ENCODE data around the gene LENEP. TPM values are rescaled to one million over a fixed set of nuclear protein-coding genes. Genes with fewer than 3 reads are reported as not detected.
A peak's percentile ranks its signal among the peaks of the same experiment; 100 is the strongest.

LENEP gene
- polyA plus RNA-seq, 1 donor (not counting 4 experiments of a cell fraction or from before 2014, with no cell fraction given) = not detected

- Histone ChIP-seq H3K9ac (ENCODE audit: control insufficient read depth, extremely low read depth, insufficient read depth, low read length) (peak overlapping the region; percentile 4), H2AFZ (ENCODE audit: control insufficient read depth, low read length) (no peak overlapping the region), H3K9me1 (ENCODE audit: control insufficient read depth, extremely low read depth, insufficient read depth, low read length) (peaks cover 3% of the 10 kb centered on the region), H3K79me2 (ENCODE audit: control insufficient read depth, insufficient read depth, low read length) (no peaks in the 10 kb centered on the region), H3K9me3 (ENCODE audit: control insufficient read depth, low read depth, low read length) (no peaks in the 10 kb centered on the region), H4K20me1 (ENCODE audit: control insufficient read depth, extremely low read depth, insufficient read depth, low read length) (no peaks in the 10 kb centered on the region), H3K4me1 (ENCODE audit: control insufficient read depth, extremely low read depth, insufficient read depth, low read length) (peaks cover 31% of the 10 kb centered on the region), H3K36me3 (ENCODE audit: control insufficient read depth in 2 of 2, extremely low read depth in 1 of 2, insufficient read depth in 2 of 2, low read length in 2 of 2) (no peaks in the 10 kb centered on the region), H3K27me3 (ENCODE audit: control insufficient read depth, extremely low read depth, insufficient read depth, low read length) (no peaks in the 10 kb centered on the region), H3K4me2 (ENCODE audit: control insufficient read depth, extremely low read depth, insufficient read depth, low read depth, low read length) (peak overlapping the region; percentile 59), H3K4me3 (ENCODE audit: control insufficient read depth in 2 of 3, extremely low read depth in 1 of 3, insufficient read depth in 2 of 3, low read depth in 1 of 3, low read length in 3 of 3) (peak overlapping the region in 1 of 3 experiments; percentile 16), H3K27ac (ENCODE audit: control insufficient read depth, insufficient read depth, low read length) (peak overlapping the region; percentile 53)
- no peak for DNase-seq (ENCODE audit: low read depth, low spot score)
- TF ChIP-seq CTCF (optimal IDR thresholded peaks at IDR 0.05 in 1 of 3, IDR thresholded peaks at IDR 0.05 in 1 of 3, conservative IDR thresholded peaks at IDR 0.05 in 1 of 3; ENCODE audit: extremely low read depth in 1 of 3, insufficient read depth in 2 of 3, low read length in 3 of 3) (no peak), EZH2 (IDR thresholded peaks at IDR 0.05; ENCODE audit: low read length) (no peak)
- dilution Hi-C loops (cut with MboI; ENCODE audit: extremely low pct_ligation_motif_present, low sequenced_read_pairs) = no loop called here
- peak; percentile 95 for FAIRE-seq
These were observed 45.4 kb downstream of the LENEP start for GRCh38 chr1:155038602-155039307.

GRCh38 chr1:155039308-155039669 is 45.9 kb downstream of the LENEP start:
- no peak overlapping the region for H3K4me3 ChIP-seq (ENCODE audit: control insufficient read depth in 2 of 3, extremely low read depth in 1 of 3, insufficient read depth in 2 of 3, low read depth in 1 of 3, low read length in 3 of 3)
- no peaks in the 10 kb centered on the region for H4K20me1 ChIP-seq (ENCODE audit: control insufficient read depth, extremely low read depth, insufficient read depth, low read length)
- peak overlapping the region; percentile 4 for H3K9ac ChIP-seq (ENCODE audit: control insufficient read depth, extremely low read depth, insufficient read depth, low read length)
- no peak overlapping the region for H3K4me2 ChIP-seq (ENCODE audit: control insufficient read depth, extremely low read depth, insufficient read depth, low read depth, low read length)
- dilution Hi-C loops (cut with MboI; ENCODE audit: extremely low pct_ligation_motif_present, low sequenced_read_pairs) = no loop called here
- H3K27me3 ChIP-seq (ENCODE audit: control insufficient read depth, extremely low read depth, insufficient read depth, low read length) = no peaks in the 10 kb centered on the region
- H2AFZ ChIP-seq (ENCODE audit: control insufficient read depth, low read length) = no peak overlapping the region
- no peaks in the 10 kb centered on the region for H3K36me3 ChIP-seq (ENCODE audit: control insufficient read depth in 2 of 2, extremely low read depth in 1 of 2, insufficient read depth in 2 of 2, low read length in 2 of 2)
- peaks cover 3% of the 10 kb centered on the region for H3K9me1 ChIP-seq (ENCODE audit: control insufficient read depth, extremely low read depth, insufficient read depth, low read length)
- H3K9me3 ChIP-seq (ENCODE audit: control insufficient read depth, low read depth, low read length) = no peaks in the 10 kb centered on the region
- TF ChIP-seq EZH2 (IDR thresholded peaks at IDR 0.05; ENCODE audit: low read length) (no peak), CTCF (optimal IDR thresholded peaks at IDR 0.05 in 1 of 3, IDR thresholded peaks at IDR 0.05 in 1 of 3, conservative IDR thresholded peaks at IDR 0.05 in 1 of 3; ENCODE audit: extremely low read depth in 1 of 3, insufficient read depth in 2 of 3, low read length in 3 of 3) (no peak)
- no peak for DNase-seq (ENCODE audit: low read depth, low spot score)
- peaks cover 27% of the 10 kb centered on the region for H3K4me1 ChIP-seq (ENCODE audit: control insufficient read depth, extremely low read depth, insufficient read depth, low read length)
- no peaks in the 10 kb centered on the region for H3K79me2 ChIP-seq (ENCODE audit: control insufficient read depth, insufficient read depth, low read length)
- FAIRE-seq = no peak
- H3K27ac ChIP-seq (ENCODE audit: control insufficient read depth, insufficient read depth, low read length) = peak overlapping the region; percentile 28

Data from keratinocyte (primary cell).